HUES6 (cell line): ENCODE results near the gene SLC22A23.

Experiments
- H3K27ac ChIP-seq: 2 replicates; pipeline ENCODE4 v1.7.0; 2013; ENCODE audit warnings: low read depth, mild to moderate bottlenecking, low read length, inconsistent platforms
- H3K27me3 ChIP-seq: 2 replicates; pipeline ENCODE4 v1.6.1; 2013; ENCODE audit warnings: low read length; ENCODE audit not compliant: control insufficient read depth, insufficient read depth
- H3K36me3 ChIP-seq: 2 replicates; pipeline ENCODE4 v1.6.1; 2013; ENCODE audit warnings: low read length; ENCODE audit not compliant: control insufficient read depth, insufficient read depth
- H3K4me1 ChIP-seq: 2 replicates; pipeline ENCODE4 v1.6.1; 2013; ENCODE audit warnings: low read length; ENCODE audit not compliant: control insufficient read depth, insufficient read depth
- H3K4me3 ChIP-seq: 2 replicates; pipeline ENCODE4 v1.5.1; 2013; ENCODE audit warnings: low read depth, low read length
- H3K9ac ChIP-seq: one replicate; pipeline ENCODE4 v1.6.1; 2013; ENCODE audit warnings: mild to moderate bottlenecking, low read length
- H3K9me3 ChIP-seq: 2 replicates; pipeline ENCODE4 v1.6.1; 2013; ENCODE audit warnings: low read depth, low read length; ENCODE audit not compliant: control insufficient read depth, insufficient read depth

Gene SLC22A23

DNA sequence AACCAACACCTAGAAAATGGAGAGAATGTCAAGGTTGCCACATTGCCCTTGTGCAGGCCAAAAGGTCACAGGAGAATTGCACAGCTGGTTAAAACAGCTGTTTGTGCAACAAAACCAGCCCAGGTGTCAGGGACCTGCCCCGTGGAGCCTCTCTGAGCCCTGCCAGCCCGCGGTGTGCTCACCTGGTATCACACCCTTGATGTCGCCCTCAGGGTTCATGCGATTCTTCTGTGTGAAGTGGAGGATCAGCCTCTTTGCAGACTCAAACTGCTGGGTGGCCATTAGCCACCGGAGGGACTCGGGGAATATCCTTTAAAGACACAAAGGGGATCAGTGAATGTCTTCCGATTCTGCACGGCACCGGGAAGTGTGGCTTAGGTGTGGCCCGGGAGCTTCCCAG, 158.9 kb downstream of the SLC22A23 start:
- H3K9ac ChIP-seq, result no peak overlapping the region
- no peak overlapping the region for H3K4me3 ChIP-seq
- no peak overlapping the region for H3K27ac ChIP-seq

DNA sequence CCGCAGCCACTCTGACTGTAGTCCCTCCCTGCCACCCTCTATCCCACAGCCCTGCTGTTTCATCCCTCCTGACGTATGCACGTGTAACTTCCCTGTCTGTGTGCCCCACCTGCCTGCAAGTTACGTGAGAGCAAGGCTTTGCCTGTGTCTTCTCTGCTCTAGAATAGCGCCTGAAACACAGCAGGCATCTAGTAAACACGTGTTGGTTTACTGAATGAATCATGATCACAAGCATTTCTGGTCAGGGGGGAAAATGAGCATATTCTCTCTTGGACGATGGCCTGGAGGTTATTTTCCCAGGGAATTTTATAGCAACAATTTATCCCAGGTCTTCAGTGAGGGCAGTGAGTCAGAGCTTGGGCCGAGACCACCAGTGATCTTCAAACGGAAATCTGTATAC, 159.8 kb downstream of the SLC22A23 start:
- H3K36me3 ChIP-seq, result peaks cover 13% of the 10 kb centered on the region; the same call in 1 of the 2 replicates
- H3K9me3 ChIP-seq, result no peaks in the 10 kb centered on the region
- no peaks in the 10 kb centered on the region for H3K27me3 ChIP-seq
- no peak overlapping the region for H3K27ac ChIP-seq
- no peak overlapping the region for H3K9ac ChIP-seq
- H3K4me1 ChIP-seq, result no peaks in the 10 kb centered on the region
- H3K4me3 ChIP-seq, result no peak overlapping the region

More for the DNA sequence above, 158.9 kb downstream of the SLC22A23 start:
- no peaks in the 10 kb centered on the region for H3K9me3 ChIP-seq
- peaks cover 6% of the 10 kb centered on the region; the same call in 1 of the 2 replicates for H3K36me3 ChIP-seq
- no peaks in the 10 kb centered on the region for H3K27me3 ChIP-seq
- H3K4me1 ChIP-seq, result no peaks in the 10 kb centered on the region

DNA sequence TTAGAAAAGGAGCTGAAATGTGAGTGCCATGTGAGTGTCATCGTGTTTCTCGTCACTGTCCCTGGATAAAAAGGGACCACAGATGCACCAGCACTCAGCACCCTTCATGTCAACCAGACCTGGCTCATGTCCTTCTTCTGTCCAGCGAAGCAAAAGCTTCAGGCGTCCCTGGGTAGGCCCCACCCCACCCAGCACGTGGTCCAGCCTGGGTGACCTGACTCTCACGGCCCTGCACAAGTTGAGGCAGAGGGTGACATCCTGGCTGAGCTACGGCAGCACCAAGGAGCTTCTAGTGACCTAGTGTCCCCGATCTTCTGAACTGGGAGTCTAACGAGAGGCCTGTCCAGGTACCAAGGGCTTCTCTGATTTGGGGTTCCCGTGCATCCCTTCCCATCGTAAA, 160.3 kb downstream of the SLC22A23 start:
- H3K36me3 ChIP-seq, result peaks cover 14% of the 10 kb centered on the region; the same call in 1 of the 2 replicates
- H3K4me1 ChIP-seq, result no peaks in the 10 kb centered on the region
- H3K9me3 ChIP-seq, result no peaks in the 10 kb centered on the region
- no peak overlapping the region for H3K4me3 ChIP-seq
- H3K27me3 ChIP-seq, result no peaks in the 10 kb centered on the region
- H3K9ac ChIP-seq, result no peak overlapping the region
- no peak overlapping the region for H3K27ac ChIP-seq

GRCh38 chr6:3296078-3296477, 160.8 kb downstream of the SLC22A23 start:
- H3K9me3 ChIP-seq, result no peaks in the 10 kb centered on the region
- H3K27ac ChIP-seq, result no peak overlapping the region
- no peak overlapping the region for H3K9ac ChIP-seq
- H3K36me3 ChIP-seq, result peaks cover 14% of the 10 kb centered on the region; the same call in 1 of the 2 replicates
- no peaks in the 10 kb centered on the region for H3K4me1 ChIP-seq
- no peaks in the 10 kb centered on the region for H3K27me3 ChIP-seq
- no peak overlapping the region for H3K4me3 ChIP-seq

DNA sequence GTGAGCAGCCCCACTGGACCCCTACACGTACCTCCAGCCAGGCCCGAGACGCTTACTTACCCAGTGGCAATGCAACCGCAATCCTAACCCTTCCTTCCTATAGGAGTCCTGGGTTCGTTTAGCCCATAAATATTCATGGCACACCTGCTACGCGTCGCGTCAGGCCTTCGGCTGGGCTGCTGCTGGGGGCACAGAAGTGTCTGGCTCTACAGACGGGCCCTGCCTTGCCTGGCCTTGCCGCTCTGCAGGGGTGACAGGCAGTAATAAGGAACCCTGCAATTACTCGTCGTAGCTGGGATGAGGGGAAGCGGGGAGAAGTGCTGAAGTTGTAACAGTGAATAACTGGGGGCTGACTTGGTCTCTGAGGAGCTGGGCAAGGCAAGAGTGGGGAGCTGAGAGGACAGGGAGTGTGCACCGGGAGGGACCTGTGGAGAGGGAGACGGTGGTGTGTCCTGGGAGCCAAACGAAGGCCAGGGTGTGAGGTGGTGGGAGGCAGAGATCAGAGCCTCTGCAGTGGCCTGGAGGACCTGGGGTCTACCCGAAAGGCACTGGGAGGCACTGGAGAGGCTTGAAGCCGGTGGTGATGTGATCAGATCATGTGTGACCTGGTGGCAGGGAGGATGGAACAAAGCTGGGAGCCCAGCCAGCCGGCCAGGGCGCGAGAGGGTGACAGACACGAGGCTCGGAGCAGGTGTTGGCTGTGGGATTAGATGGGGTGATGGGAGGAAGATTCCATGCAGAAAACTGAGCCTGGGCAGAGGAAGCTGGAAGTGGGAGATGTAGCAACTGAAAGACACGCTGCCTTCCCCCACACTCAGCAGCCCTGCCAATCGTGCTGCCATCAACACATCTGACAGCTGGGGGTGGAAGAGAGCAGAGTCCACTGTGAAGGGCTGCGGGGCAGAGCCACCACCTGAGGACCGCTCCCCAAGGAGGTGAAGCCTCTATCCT, 161.7 kb downstream of the SLC22A23 start:
- Histone ChIP-seq H3K36me3 (peaks cover 17% of the 10 kb centered on the region; the same call in 1 of the 2 replicates), H3K27me3 (no peaks in the 10 kb centered on the region), H3K4me1 (no peaks in the 10 kb centered on the region), H3K4me3 (no peak overlapping the region), H3K9ac (no peak overlapping the region), H3K27ac (no peak overlapping the region), H3K9me3 (no peaks in the 10 kb centered on the region)

DNA sequence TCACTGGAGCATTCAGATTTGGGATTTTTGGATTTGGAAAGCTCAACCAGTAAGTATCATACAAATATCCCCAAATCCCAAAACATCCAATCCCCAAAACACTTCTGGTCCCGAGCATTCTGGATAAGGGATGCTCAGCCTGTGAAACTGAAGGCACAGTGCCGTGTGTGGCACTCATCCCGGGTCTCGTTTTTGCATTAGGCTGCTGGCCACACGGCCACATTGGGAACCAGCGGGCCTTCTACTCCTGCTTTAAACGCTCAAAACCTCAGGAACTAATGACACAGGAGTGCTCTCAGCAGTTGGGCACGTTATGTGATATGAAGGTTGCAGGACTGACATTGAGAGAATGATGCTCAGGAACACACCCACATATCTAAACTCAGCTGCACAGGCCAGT, 162.5 kb downstream of the SLC22A23 start:
- no peaks in the 10 kb centered on the region for H3K9me3 ChIP-seq
- no peak overlapping the region for H3K9ac ChIP-seq
- H3K27ac ChIP-seq, result no peak overlapping the region
- no peaks in the 10 kb centered on the region for H3K4me1 ChIP-seq
- no peak overlapping the region for H3K4me3 ChIP-seq
- H3K36me3 ChIP-seq, result peaks cover 23% of the 10 kb centered on the region; the same call in 1 of the 2 replicates
- H3K27me3 ChIP-seq, result no peaks in the 10 kb centered on the region

GRCh38 chr6:3293271-3294155, 163.3 kb downstream of the SLC22A23 start:
- Histone ChIP-seq H3K27me3 (no peaks in the 10 kb centered on the region), H3K4me1 (no peaks in the 10 kb centered on the region), H3K4me3 (no peak overlapping the region), H3K27ac (no peak overlapping the region), H3K36me3 (peaks cover 31% of the 10 kb centered on the region; the same call in 1 of the 2 replicates), H3K9ac (no peak overlapping the region), H3K9me3 (no peaks in the 10 kb centered on the region)

DNA sequence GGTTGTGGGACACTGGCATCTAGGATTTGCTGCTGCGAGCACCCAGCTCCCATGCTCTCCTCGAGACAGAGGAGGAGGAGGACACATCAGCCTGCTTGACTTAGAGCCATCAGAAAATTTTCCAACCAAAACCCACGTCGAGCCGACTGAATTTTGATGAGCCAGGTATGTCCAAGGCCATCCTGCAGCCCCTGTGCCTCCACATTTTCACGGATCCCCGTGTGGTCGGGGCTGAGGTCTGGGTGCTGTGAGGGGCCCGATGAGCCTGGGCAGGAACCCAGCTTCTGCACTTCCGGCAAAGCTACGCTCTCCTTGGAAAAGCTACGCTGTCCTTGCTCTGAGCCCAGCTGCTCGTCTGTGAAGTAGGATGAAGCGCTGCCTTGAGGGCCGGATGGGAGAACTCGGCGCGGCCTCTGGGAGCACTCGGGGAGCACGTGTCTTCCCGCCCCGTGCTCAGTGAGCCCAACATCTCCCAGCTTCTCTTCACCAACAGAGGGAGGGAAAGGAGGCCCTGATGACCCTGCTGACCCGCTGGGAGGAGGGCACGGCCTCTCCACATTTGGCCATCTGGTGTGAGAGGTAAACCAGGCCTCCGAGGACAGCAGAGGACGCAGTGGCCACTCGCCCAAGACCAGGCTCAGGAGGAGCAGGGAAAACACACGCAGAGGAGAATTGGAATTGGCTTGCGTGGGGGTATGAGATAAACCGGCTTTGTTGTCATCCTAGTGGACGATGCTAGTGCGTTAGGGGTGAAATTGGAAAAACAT, 164.2 kb downstream of the SLC22A23 start:
- no peaks in the 10 kb centered on the region for H3K9me3 ChIP-seq
- H3K27me3 ChIP-seq, result no peaks in the 10 kb centered on the region
- H3K36me3 ChIP-seq, result peaks cover 32% of the 10 kb centered on the region; the same call in 1 of the 2 replicates
- no peak overlapping the region for H3K4me3 ChIP-seq
- no peak overlapping the region for H3K27ac ChIP-seq
- no peak overlapping the region for H3K9ac ChIP-seq
- no peaks in the 10 kb centered on the region for H3K4me1 ChIP-seq

DNA sequence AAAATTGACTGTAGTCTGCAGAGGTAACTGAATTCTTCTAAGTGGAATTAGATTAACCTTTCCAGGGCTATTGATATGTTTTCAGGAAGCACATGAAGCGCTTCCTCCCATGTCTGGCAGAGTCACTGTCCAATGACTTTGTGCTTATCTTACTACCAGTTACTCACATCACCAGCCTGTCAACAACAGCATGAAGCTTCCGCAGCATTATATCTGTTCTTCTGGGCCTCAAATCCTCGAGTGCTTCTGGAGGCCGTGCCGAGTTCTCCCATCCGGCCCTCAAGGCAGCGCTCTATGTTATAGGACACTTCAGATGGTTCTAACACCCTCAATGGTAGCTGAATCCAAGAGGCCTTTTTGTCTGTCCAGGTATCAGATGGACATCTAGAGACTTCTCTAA, 164.9 kb downstream of the SLC22A23 start:
- Histone ChIP-seq H3K27me3 (no peaks in the 10 kb centered on the region), H3K9me3 (no peaks in the 10 kb centered on the region), H3K27ac (no peak overlapping the region), H3K4me1 (no peaks in the 10 kb centered on the region), H3K36me3 (peaks cover 34% of the 10 kb centered on the region; the same call in 1 of the 2 replicates), H3K9ac (no peak overlapping the region), H3K4me3 (no peak overlapping the region)

GRCh38 chr6:3291346-3291745, 165.5 kb downstream of the SLC22A23 start:
- Histone ChIP-seq H3K4me1 (no peaks in the 10 kb centered on the region), H3K9me3 (no peaks in the 10 kb centered on the region), H3K27ac (no peak overlapping the region), H3K4me3 (no peak overlapping the region), H3K9ac (no peak overlapping the region), H3K36me3 (peaks cover 38% of the 10 kb centered on the region; the same call in 1 of the 2 replicates), H3K27me3 (no peaks in the 10 kb centered on the region)
